ENCODE data around the gene HDLBP.

GRCh38 chr2:241205086-241205485 is 110.4 kb downstream of the HDLBP start:
- TF ChIP-seq, protein P1, sequence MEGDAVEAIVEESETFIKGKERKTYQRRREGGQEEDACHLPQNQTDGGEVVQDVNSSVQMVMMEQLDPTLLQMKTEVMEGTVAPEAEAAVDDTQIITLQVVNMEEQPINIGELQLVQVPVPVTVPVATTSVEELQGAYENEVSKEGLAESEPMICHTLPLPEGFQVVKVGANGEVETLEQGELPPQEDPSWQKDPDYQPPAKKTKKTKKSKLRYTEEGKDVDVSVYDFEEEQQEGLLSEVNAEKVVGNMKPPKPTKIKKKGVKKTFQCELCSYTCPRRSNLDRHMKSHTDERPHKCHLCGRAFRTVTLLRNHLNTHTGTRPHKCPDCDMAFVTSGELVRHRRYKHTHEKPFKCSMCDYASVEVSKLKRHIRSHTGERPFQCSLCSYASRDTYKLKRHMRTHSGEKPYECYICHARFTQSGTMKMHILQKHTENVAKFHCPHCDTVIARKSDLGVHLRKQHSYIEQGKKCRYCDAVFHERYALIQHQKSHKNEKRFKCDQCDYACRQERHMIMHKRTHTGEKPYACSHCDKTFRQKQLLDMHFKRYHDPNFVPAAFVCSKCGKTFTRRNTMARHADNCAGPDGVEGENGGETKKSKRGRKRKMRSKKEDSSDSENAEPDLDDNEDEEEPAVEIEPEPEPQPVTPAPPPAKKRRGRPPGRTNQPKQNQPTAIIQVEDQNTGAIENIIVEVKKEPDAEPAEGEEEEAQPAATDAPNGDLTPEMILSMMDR (IDR thresholded peaks at IDR 0.05), result no peak
- TF ChIP-seq POLR2A (IDR thresholded peaks at IDR 0.05), result no peak

Data from testis (tissue), 2 donors.